IMR-90 (cell line): ENCODE measurements around the gene PXMP2. TPM values are rescaled to one million over a fixed set of nuclear protein-coding genes. Genes with fewer than 3 reads are reported as not detected.

Source experiments
- ATAC-seq: fragments of 200-7000 bp; cut with Tn5 transposase; 2 replicates; pipeline ENCODE4 v1.9.1; 2020; ENCODE audit warnings: low read depth, mild to moderate bottlenecking, moderate library complexity
- BruUV-seq: library from RNA; stranded (reverse); fragments of 400-500 nt; replicated peaks from 2 replicates; lab custom pipeline; 2021; lab: Mats Ljungman, UMichigan
- CTCF ChIA-PET: fragments of 300-600 bp; formaldehyde crosslinking; extraction: SDS; loops from one replicate; lab custom pipeline; 2021; ENCODE audit warnings: antibody characterized with exemption; lab: Yijun Ruan, JAX
- POLR2A ChIA-PET: fragments of 300-600 bp; sonication (Branson Sonifier 250); formaldehyde crosslinking; loops from one replicate; lab custom pipeline; 2022; ENCODE audit warnings: antibody characterized with exemption; ENCODE audit not compliant: unreplicated experiment; lab: Charles Lee
- DNase-seq: peaks from one replicate; pipeline ENCODE4 v3.0.0; 2013
- H2AFZ ChIP-seq: replicated peaks from 2 replicates; pipeline ENCODE3; 2013; ENCODE audit warnings: low read length, mild to moderate bottlenecking; ENCODE audit not compliant: poor library complexity
- H2AK5ac ChIP-seq: 2 replicates; pipeline ENCODE4 v1.6.1; 2013; ENCODE audit warnings: low read depth, low read length, inconsistent platforms
- H2AK9ac ChIP-seq: replicated peaks from 2 replicates; pipeline ENCODE3; 2013; ENCODE audit warnings: mild to moderate bottlenecking, low read depth, low read length, moderate library complexity; ENCODE audit not compliant: poor library complexity
- H2BK120ac ChIP-seq: 2 replicates; pipeline ENCODE4 v1.6.1; 2013; ENCODE audit warnings: low read depth, low read length, inconsistent platforms
- H2BK15ac ChIP-seq: 3 replicates; pipeline ENCODE4 v1.6.1; 2013; ENCODE audit warnings: low read depth, low read length, inconsistent platforms
- H2BK20ac ChIP-seq: 2 replicates; pipeline ENCODE4 v1.6.1; 2013; ENCODE audit warnings: low read depth, mild to moderate bottlenecking, inconsistent platforms, low read length, moderate library complexity
- H2BK5ac ChIP-seq: 2 replicates; pipeline ENCODE4 v1.6.1; 2013; ENCODE audit warnings: mild to moderate bottlenecking, low read depth, low read length, inconsistent platforms; ENCODE audit not compliant: poor library complexity, severe bottlenecking
- H3K14ac ChIP-seq: replicated peaks from 2 replicates; pipeline ENCODE4 v1.6.1; 2013; ENCODE audit warnings: low read depth, low read length, inconsistent platforms
- H3K18ac ChIP-seq: 2 replicates; pipeline ENCODE4 v1.6.1; 2013; ENCODE audit warnings: low read depth, low read length, control low read depth
- H3K23ac ChIP-seq: 2 replicates; pipeline ENCODE4 v1.6.1; 2013; ENCODE audit warnings: low read depth, low read length, inconsistent platforms
- H3K27ac ChIP-seq: 2 replicates; pipeline ENCODE4 v1.5.1; 2013; ENCODE audit warnings: mild to moderate bottlenecking, control low read depth, low read length; ENCODE audit not compliant: insufficient read depth
- H3K27me3 ChIP-seq: 2 replicates; pipeline ENCODE4 v1.6.1; 2013; ENCODE audit warnings: low read length; ENCODE audit not compliant: control insufficient read depth, insufficient read depth
- H3K36me3 ChIP-seq: 2 replicates; pipeline ENCODE4 v1.6.1; 2013; ENCODE audit warnings: low read length, mixed read lengths; ENCODE audit not compliant: control insufficient read depth, insufficient read depth
- H3K4ac ChIP-seq: 2 replicates; pipeline ENCODE4 v1.6.1; 2013; ENCODE audit warnings: low read depth, low read length, inconsistent platforms
- H3K4me1 ChIP-seq: 2 replicates; pipeline ENCODE4 v1.6.1; 2013; ENCODE audit warnings: low read length, mixed read lengths; ENCODE audit not compliant: control insufficient read depth, insufficient read depth
- H3K4me2 ChIP-seq: 2 replicates; pipeline ENCODE4 v1.6.1; 2013; ENCODE audit warnings: low read depth, mild to moderate bottlenecking, control low read depth, low read length, moderate library complexity
- H3K4me3 ChIP-seq: 2 replicates; pipeline ENCODE4 v1.5.1; 2013; ENCODE audit warnings: low read depth, mild to moderate bottlenecking, control low read depth, low read length, moderate library complexity; ENCODE audit not compliant: insufficient read depth
- H3K56ac ChIP-seq: 2 replicates; pipeline ENCODE4 v1.6.1; 2013; ENCODE audit warnings: low read length, inconsistent platforms; ENCODE audit not compliant: insufficient read depth; ENCODE audit errors: extremely low read depth
- H3K79me1 ChIP-seq, 2 experiments: 2 replicates each; pipeline ENCODE4 v1.6.1; 2013; ENCODE audit warnings: low read length in 2 of 2, inconsistent platforms in 1 of 2, low read depth in 1 of 2
- H3K9ac ChIP-seq: 2 replicates; pipeline ENCODE4 v1.6.1; 2013; ENCODE audit warnings: low read depth, low read length, control low read depth
- H3K9me1 ChIP-seq: 2 replicates; pipeline ENCODE4 v1.6.1; 2013; ENCODE audit warnings: low read length, inconsistent platforms; ENCODE audit not compliant: insufficient read depth
- H3K9me3 ChIP-seq: 2 replicates; pipeline ENCODE4 v1.6.1; 2013; ENCODE audit warnings: low read length; ENCODE audit not compliant: control insufficient read depth, insufficient read depth
- H4K20me1 ChIP-seq: 2 replicates; pipeline ENCODE4 v1.6.1; 2013; ENCODE audit warnings: low read length, inconsistent platforms; ENCODE audit not compliant: insufficient read depth
- H4K5ac ChIP-seq: 2 replicates; pipeline ENCODE4 v1.6.1; 2013; ENCODE audit warnings: mild to moderate bottlenecking, low read depth, low read length, control low read depth
- H4K8ac ChIP-seq, 2 experiments: 2 replicates each; pipeline ENCODE4 v1.6.1; 2013; ENCODE audit warnings: low read depth in 2 of 2, low read length in 2 of 2, control low read depth in 1 of 2, inconsistent platforms in 1 of 2
- H4K91ac ChIP-seq: 2 replicates; pipeline ENCODE4 v1.6.1; 2013; ENCODE audit warnings: low read depth, low read length, inconsistent platforms; ENCODE audit not compliant: insufficient read depth
- BHLHE40 ChIP-seq: fragments of 150-350 bp; IDR thresholded peaks from 2 replicates; pipeline ENCODE4 v1.6.1; 2016; ENCODE audit warnings: mild to moderate bottlenecking, low read depth, low read length
- CHD1 ChIP-seq: IDR thresholded peaks from 2 replicates; pipeline ENCODE4 v1.6.1; 2012; ENCODE audit warnings: low read depth, low read length, improper control_type of control experiment
- FOS ChIP-seq: fragments of 150-350 bp; IDR thresholded peaks from 2 replicates; pipeline ENCODE4 v1.6.1; 2016; ENCODE audit warnings: low read depth, low read length
- MAZ ChIP-seq: IDR thresholded peaks from 2 replicates; pipeline ENCODE4 v1.6.1; 2012; ENCODE audit warnings: low read depth, mild to moderate bottlenecking, low read length, improper control_type of control experiment, moderate library complexity, borderline replicate concordance
- POLR2A ChIP-seq: IDR thresholded peaks from 2 replicates; pipeline ENCODE4 v1.6.1; 2012; ENCODE audit warnings: mild to moderate bottlenecking, low read depth, low read length
- RFX5 ChIP-seq: IDR thresholded peaks from 2 replicates; pipeline ENCODE4 v1.8.0; 2012; ENCODE audit warnings: low read depth, mild to moderate bottlenecking, low read length, moderate library complexity
- SMC3 ChIP-seq: fragments of 150-350 bp; IDR thresholded peaks from 2 replicates; pipeline ENCODE4 v1.6.1; 2016; ENCODE audit warnings: low read depth, mild to moderate bottlenecking, antibody characterized with exemption, low read length, moderate library complexity
- WGBS, 2 experiments: methylation state at CpG; one replicate each; pipeline versions ENCODE4 v1.1.5 to v1.1.7; 2013; ENCODE audit warnings: missing lambda C conversion rate in 2 of 2; ENCODE audit not compliant: insufficient read length in 1 of 2; ENCODE audit errors: extremely low coverage in 2 of 2; 5-methylcytosine and 5-hydroxymethylcytosine counted together
- dilution Hi-C: fragments of 300-500 bp; cut with HindIII; formaldehyde crosslinking; loops from one replicate; pipeline ENCODE4 v1.14.3; 2018; ENCODE audit warnings: low sequenced_read_pairs; ENCODE audit not compliant: unreplicated experiment
- in situ Hi-C: fragments of 300-500 bp; cut with MboI; formaldehyde crosslinking; loops from 3 replicates; pipeline ENCODE4 v1.14.3; 2019; ENCODE audit warnings: low sequenced_read_pairs, inconsistent platforms, mixed read lengths
- intact Hi-C: fragments of 100-400 bp; cut with micrococcal nuclease; formaldehyde crosslinking; loops from 2 replicates; pipeline ENCODE4 v1.10.0; 2022
- polyA plus RNA-seq, 3 experiments: library from polyadenylated mRNA; depleted of rRNA; stranded (reverse); fragments of >200 nt; gene quantifications; 2 replicates each; pipeline ENCODE4 v1.2.3, GENCODE V29; 2012; ENCODE audit warnings: low replicate concordance in 1 of 3
- total RNA-seq: library from RNA; depleted of rRNA; stranded (reverse); fragments of >200 nt; gene quantifications from 2 replicates; pipeline ENCODE4 v1.2.3, GENCODE V29; 2012
- TF ChIP-seq, protein P1 (sequence below): conservative IDR thresholded peaks from 2 replicates; pipeline ENCODE4 v1.5.1; 2012; ENCODE audit warnings: mild to moderate bottlenecking, low read depth, low read length, improper control_type of control experiment
- TF ChIP-seq, protein P2 (sequence below): fragments of 150-350 bp; IDR thresholded peaks from 2 replicates; pipeline ENCODE4 v1.6.1; 2016; ENCODE audit warnings: low read depth, mild to moderate bottlenecking, low read length, moderate library complexity, borderline replicate concordance
- TF ChIP-seq, protein P3 (sequence below): fragments of 150-350 bp; IDR thresholded peaks from 2 replicates; pipeline ENCODE4 v1.6.1; 2017; ENCODE audit warnings: mild to moderate bottlenecking, antibody characterized with exemption, low read length, low read depth

Gene PXMP2
- total and polyA plus RNA-seq, 2 of the 4 experiments (the other 2 are of a cell fraction): 10.9 to 20.1 TPM

DNA sequence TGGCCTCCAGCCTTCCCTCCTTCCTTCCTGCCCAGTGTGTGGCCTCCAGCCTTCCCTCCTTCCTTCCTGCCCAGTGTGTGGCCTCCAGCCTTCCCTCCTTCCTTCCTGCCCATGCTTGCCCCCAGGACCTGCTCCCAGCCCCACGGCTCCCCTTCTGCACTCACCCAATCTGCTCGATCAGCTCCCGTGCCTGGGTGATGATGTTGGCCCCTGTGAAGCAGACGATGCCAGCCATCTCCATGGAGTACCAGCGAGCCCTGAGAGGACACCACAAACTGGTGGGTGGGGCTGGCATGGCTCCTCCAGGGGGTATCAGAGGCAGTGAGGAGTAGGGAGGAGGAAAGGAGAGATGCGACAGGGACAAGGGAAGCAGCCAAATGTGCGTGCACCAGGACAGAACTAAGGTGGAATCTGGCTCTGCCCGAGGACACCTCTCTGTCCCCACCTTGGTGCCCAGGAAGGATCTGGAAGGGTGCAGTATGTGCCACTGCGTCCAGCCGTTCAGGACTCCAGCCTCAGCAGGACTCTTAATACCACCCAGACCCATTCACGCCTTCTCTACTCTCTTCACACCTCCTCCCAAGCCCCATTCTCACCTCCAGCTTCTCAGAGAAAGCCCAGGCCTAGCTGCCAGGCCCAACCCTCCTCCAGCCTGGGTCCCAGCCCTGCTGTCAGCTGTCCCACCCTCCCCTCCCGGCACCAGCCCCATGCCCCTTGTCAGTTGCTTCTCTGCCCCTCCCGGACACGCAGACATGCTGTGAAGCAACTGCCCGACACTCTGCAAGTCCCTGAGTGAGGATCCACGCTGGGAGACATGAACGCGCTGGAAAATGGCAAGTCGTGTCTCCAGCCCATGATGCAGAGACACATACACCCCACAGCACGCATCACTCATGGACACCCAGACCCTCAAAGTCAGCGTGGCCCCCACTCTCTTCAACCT is 22.9 kb upstream of the PXMP2 start (continued):
- TF ChIP-seq MAZ (no peak), CHD1 (no peak)

DNA sequence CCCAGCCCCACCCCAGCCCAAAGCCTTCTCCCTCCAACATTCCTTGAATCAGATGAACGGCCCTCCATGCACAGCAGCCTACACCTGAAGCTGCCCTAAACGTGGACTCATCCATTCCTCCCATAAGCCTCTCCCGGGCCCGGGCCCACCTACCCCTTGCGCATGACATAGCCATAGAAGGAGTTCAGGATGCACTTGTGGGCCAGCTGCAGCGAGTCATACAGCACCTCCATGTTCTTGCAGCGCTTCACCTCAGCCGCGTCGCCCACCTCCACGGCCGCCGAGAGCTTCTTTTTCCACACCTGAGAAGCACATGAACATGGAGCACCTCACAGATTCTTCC is 22.3 kb upstream of the PXMP2 start:
- Histone ChIP-seq H3K4ac (no peak overlapping the region), H4K5ac (no peak overlapping the region)
- POLR2A ChIA-PET: no interaction called here

More for the DNA sequence above, 22.3 kb upstream of the PXMP2 start:
- no peaks in the 10 kb centered on the region for H3K4me1 ChIP-seq
- H3K9me3 ChIP-seq: no peaks in the 10 kb centered on the region
- H3K4me2 ChIP-seq: no peak overlapping the region
- no peak overlapping the region for H2AK9ac ChIP-seq
- no TSS peak for BruUV-seq
- ATAC-seq (no peak), DNase-seq (no peak)
- 0 out of 2 replicates have a peak, but pooled peaks cover 2% of the 10 kb centered on the region for H3K9me1 ChIP-seq
- no peaks in the 10 kb centered on the region for H3K27me3 ChIP-seq
- H3K4me3 ChIP-seq: no peak overlapping the region
- TF ChIP-seq BHLHE40: no peak
- TF ChIP-seq, protein P1, sequence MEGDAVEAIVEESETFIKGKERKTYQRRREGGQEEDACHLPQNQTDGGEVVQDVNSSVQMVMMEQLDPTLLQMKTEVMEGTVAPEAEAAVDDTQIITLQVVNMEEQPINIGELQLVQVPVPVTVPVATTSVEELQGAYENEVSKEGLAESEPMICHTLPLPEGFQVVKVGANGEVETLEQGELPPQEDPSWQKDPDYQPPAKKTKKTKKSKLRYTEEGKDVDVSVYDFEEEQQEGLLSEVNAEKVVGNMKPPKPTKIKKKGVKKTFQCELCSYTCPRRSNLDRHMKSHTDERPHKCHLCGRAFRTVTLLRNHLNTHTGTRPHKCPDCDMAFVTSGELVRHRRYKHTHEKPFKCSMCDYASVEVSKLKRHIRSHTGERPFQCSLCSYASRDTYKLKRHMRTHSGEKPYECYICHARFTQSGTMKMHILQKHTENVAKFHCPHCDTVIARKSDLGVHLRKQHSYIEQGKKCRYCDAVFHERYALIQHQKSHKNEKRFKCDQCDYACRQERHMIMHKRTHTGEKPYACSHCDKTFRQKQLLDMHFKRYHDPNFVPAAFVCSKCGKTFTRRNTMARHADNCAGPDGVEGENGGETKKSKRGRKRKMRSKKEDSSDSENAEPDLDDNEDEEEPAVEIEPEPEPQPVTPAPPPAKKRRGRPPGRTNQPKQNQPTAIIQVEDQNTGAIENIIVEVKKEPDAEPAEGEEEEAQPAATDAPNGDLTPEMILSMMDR: no peak
- TF ChIP-seq CHD1: no peak
- TF ChIP-seq POLR2A: no peak
- TF ChIP-seq, protein P2, sequence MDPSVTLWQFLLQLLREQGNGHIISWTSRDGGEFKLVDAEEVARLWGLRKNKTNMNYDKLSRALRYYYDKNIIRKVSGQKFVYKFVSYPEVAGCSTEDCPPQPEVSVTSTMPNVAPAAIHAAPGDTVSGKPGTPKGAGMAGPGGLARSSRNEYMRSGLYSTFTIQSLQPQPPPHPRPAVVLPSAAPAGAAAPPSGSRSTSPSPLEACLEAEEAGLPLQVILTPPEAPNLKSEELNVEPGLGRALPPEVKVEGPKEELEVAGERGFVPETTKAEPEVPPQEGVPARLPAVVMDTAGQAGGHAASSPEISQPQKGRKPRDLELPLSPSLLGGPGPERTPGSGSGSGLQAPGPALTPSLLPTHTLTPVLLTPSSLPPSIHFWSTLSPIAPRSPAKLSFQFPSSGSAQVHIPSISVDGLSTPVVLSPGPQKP: no peak
- TF ChIP-seq SMC3: no peak
- no peak for TF ChIP-seq RFX5
- TF ChIP-seq FOS: no peak
- TF ChIP-seq, protein P3, sequence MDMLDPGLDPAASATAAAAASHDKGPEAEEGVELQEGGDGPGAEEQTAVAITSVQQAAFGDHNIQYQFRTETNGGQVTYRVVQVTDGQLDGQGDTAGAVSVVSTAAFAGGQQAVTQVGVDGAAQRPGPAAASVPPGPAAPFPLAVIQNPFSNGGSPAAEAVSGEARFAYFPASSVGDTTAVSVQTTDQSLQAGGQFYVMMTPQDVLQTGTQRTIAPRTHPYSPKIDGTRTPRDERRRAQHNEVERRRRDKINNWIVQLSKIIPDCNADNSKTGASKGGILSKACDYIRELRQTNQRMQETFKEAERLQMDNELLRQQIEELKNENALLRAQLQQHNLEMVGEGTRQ: no peak
- H3K14ac ChIP-seq: no peak overlapping the region
- dilution Hi-C loops: no loop called here
- H2BK5ac ChIP-seq: no peak overlapping the region
- no peak overlapping the region for H3K18ac ChIP-seq
- H3K27ac ChIP-seq: no peak overlapping the region
- H3K9ac ChIP-seq: no peak overlapping the region
- no peak overlapping the region for H4K8ac ChIP-seq
- H4K91ac ChIP-seq: no peak overlapping the region
- peaks cover 60% of the 10 kb centered on the region for H3K36me3 ChIP-seq
- H2BK120ac ChIP-seq: no peak overlapping the region
- no peaks in the 10 kb centered on the region for H3K79me1 ChIP-seq
- no peak overlapping the region for H2BK20ac ChIP-seq
- H2AFZ ChIP-seq: no peak overlapping the region
- no peak overlapping the region for H2AK5ac ChIP-seq
- in situ Hi-C loops: no loop called here
- H2BK15ac ChIP-seq: no peak overlapping the region
- CTCF ChIA-PET: interaction anchor here (0.5 kb wide), 1 partner anchor 42 kb away, joined by 3 read pairs; no protein-coding TSS in a partner anchor
- intact Hi-C loops: no loop called here
- no peak overlapping the region for H3K23ac ChIP-seq
- no peak overlapping the region for H3K56ac ChIP-seq
- no peaks in the 10 kb centered on the region; the same call in 1 of the 2 replicates for H4K20me1 ChIP-seq
- WGBS, 2 experiments: 90% methylated on average over 7 of the region's 13 CpGs; no CpG with 5 or more reads in 1 of the 2 experiments
